SU-DHL-6 (cell line): Measurements from ENCODE around the gene SAFB2.

ENCODE experiments used
- CTCF ChIP-seq: fragments of 200-600 bp; sonication (generic); IDR thresholded peaks from one replicate; pipeline ENCODE4 v1.5.1; 2017; ENCODE audit warnings: antibody characterized with exemption, mild to moderate bottlenecking, low read length, moderate library complexity; ENCODE audit not compliant: insufficient read depth, poor library complexity, severe bottlenecking
- EZH2phosphoT487 ChIP-seq: fragments of 200-600 bp; sonication (generic), shearing (Covaris generic); conservative IDR thresholded peaks from 2 replicates; pipeline ENCODE4 v1.6.1; 2018; ENCODE audit warnings: mild to moderate bottlenecking, antibody characterized with exemption, low read length, moderate library complexity, mixed read lengths

- TF ChIP-seq CTCF (no peak), EZH2phosphoT487 (no peak)
Observed at GRCh38 chr19:5627395-5627904, 4.9 kb upstream of the SAFB2 start.
